ENCODE results near the gene SUMO4. TPM values are rescaled to one million over a fixed set of nuclear protein-coding genes. Genes with fewer than 3 reads are reported as not detected.
A peak's percentile ranks its signal among the peaks of the same experiment; 100 is the strongest.

SUMO4 gene
- total and polyA plus RNA-seq, 12 donors, result 0.06 to 0.68 (median 0.37) TPM; not detected in 1

DNA sequence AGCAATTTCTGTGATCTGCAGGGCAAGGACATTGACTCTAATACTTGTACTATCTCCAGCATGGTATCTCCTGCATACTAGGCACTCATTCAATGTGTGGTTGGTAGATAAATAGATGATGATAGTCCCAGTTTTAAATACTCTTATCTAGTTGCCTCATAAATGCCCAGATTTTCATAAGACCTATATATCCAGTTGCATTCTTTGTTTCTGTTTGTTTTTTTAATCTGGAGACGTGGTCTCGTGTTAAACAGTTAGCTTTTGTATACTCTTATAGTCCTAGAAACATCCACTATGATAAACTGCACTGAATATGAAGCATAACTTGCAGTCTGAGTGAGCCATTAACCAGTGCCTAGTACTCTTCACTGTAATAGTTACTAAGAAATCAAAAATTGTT is 35.5 kb upstream of the SUMO4 start:
- H3K4me3 ChIP-seq, result no peak overlapping the region
- 43 to 72% methylated on average over 2 of the region's 2 CpGs for WGBS, 2 donors
- DNase-seq (no peak), ATAC-seq (peak in 2 of 8 donors; percentile 52 to 55)
- peaks cover 0 to 48% (median 32%) of the 10 kb centered on the region in 9 donors for H3K4me1 ChIP-seq
- peaks cover 0 to 6% (median 0%) of the 10 kb centered on the region in 11 donors for H3K9me3 ChIP-seq
- no peaks in the 10 kb centered on the region for H3K36me3 ChIP-seq
- TF ChIP-seq, protein P1, sequence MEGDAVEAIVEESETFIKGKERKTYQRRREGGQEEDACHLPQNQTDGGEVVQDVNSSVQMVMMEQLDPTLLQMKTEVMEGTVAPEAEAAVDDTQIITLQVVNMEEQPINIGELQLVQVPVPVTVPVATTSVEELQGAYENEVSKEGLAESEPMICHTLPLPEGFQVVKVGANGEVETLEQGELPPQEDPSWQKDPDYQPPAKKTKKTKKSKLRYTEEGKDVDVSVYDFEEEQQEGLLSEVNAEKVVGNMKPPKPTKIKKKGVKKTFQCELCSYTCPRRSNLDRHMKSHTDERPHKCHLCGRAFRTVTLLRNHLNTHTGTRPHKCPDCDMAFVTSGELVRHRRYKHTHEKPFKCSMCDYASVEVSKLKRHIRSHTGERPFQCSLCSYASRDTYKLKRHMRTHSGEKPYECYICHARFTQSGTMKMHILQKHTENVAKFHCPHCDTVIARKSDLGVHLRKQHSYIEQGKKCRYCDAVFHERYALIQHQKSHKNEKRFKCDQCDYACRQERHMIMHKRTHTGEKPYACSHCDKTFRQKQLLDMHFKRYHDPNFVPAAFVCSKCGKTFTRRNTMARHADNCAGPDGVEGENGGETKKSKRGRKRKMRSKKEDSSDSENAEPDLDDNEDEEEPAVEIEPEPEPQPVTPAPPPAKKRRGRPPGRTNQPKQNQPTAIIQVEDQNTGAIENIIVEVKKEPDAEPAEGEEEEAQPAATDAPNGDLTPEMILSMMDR (IDR thresholded peaks at IDR 0.05), result no peak
- no peaks in the 10 kb centered on the region for H3K27me3 ChIP-seq
- no peak overlapping the region for H3K27ac ChIP-seq
- intact Hi-C loops (cut with DNase I), result no loop called here

DNA sequence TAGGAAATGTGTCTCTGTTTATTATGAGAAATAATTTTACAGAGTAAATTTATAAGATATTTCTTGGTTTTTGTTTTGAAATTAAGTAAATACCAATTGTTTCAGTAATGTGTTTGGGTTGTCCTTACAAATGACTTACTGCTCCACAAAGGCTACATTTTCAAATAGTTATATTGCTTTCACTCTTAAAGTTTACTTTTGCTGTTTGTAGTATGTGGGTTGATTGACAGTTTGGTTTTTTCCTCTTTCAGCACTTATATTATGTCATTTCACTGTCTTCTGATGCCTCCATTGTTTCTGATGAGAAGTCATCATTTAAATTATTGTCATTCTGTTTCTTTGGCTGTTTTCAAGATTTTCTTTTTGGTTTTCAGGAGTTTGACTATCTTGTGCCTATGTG is 34.9 kb upstream of the SUMO4 start:
- Histone ChIP-seq H3K27ac (no peak overlapping the region), H3K9me3 (peaks cover 0 to 6% (median 0%) of the 10 kb centered on the region in 11 donors), H3K36me3 (peaks cover 0 to 6% (median 0%) of the 10 kb centered on the region in 9 donors), H3K4me1 (peaks cover 0 to 45% (median 32%) of the 10 kb centered on the region in 9 donors), H3K4me3 (no peak overlapping the region), H3K27me3 (no peaks in the 10 kb centered on the region)
- no peak for ATAC-seq
- DNase-seq, result no peak
- intact Hi-C loops (cut with DNase I), result no loop called here
- TF ChIP-seq, protein P1 (IDR thresholded peaks at IDR 0.05), result no peak

- ATAC-seq, result no peak
- TF ChIP-seq, protein P1 (IDR thresholded peaks at IDR 0.05), result no peak
- intact Hi-C loops (cut with DNase I), result no loop called here
- Histone ChIP-seq H3K4me1 (peaks cover 0 to 45% (median 32%) of the 10 kb centered on the region in 9 donors), H3K4me3 (no peak overlapping the region), H3K27ac (peak overlapping the region in 1 of 10 donors; percentile 13), H3K9me3 (peaks cover 0 to 3% (median 0%) of the 10 kb centered on the region in 11 donors), H3K36me3 (peaks cover 0 to 18% (median 0%) of the 10 kb centered on the region in 9 donors), H3K27me3 (no peaks in the 10 kb centered on the region)
- 72% methylated on average over 4 of the region's 4 CpGs for WGBS, 2 donors
- DNase-seq, result no peak
Measured at GRCh38 chr6:149366267-149366921, 33.7 kb upstream of the SUMO4 start.

GRCh38 chr6:149368065-149368464 is 32.0 kb upstream of the SUMO4 start:
- intact Hi-C loops (cut with DNase I), result no loop called here
- no peaks in the 10 kb centered on the region for H3K9me3 ChIP-seq
- no peak for ATAC-seq
- DNase-seq, result no peak
- H3K4me1 ChIP-seq, result peaks cover 0 to 50% (median 32%) of the 10 kb centered on the region in 9 donors
- H3K27me3 ChIP-seq, result no peaks in the 10 kb centered on the region
- WGBS, 2 donors, result 85 to 86% methylated on average over 1 of the region's 1 CpG
- TF ChIP-seq, protein P1 (IDR thresholded peaks at IDR 0.05), result no peak
- H3K27ac ChIP-seq, result no peak overlapping the region
- H3K36me3 ChIP-seq, result peaks cover 0 to 31% (median 0%) of the 10 kb centered on the region in 9 donors
- no peak overlapping the region for H3K4me3 ChIP-seq
